HG03159 (cell line): ENCODE data around the gene DKK1.

Experiments used
- ATAC-seq: cut with Tn5 transposase; IDR thresholded peaks from one replicate; pipeline ENCODE4 v1.9.1; 2021; ENCODE audit warnings: mild to moderate bottlenecking, moderate library complexity; ENCODE audit not compliant: unreplicated experiment

DKK1 gene

GRCh38 chr10:52316500-52316899 is 2.4 kb downstream of the DKK1 start:
- ATAC-seq: no peak

GRCh38 chr10:52318136-52318701 is 4.1 kb downstream of the DKK1 start:
- no peak for ATAC-seq

GRCh38 chr10:52318822-52319464 is 4.9 kb downstream of the DKK1 start:
- no peak for ATAC-seq

- ATAC-seq: no peak
Observed at GRCh38 chr10:52319926-52320325, 5.8 kb downstream of the DKK1 start.

- ATAC-seq: no peak
Observed at GRCh38 chr10:52322323-52322722, 8.2 kb downstream of the DKK1 start.

- ATAC-seq: no peak
Observed at GRCh38 chr10:52322936-52323335, 8.9 kb downstream of the DKK1 start.

GRCh38 chr10:52326382-52326781 is 12.3 kb downstream of the DKK1 start:
- no peak for ATAC-seq

- no peak for ATAC-seq
Observed at GRCh38 chr10:52331638-52332364, 17.7 kb downstream of the DKK1 start.

GRCh38 chr10:52332815-52333214 is 18.7 kb downstream of the DKK1 start:
- ATAC-seq: no peak

GRCh38 chr10:52334595-52334994 is 20.5 kb downstream of the DKK1 start:
- ATAC-seq: no peak

GRCh38 chr10:52335665-52336064 is 21.6 kb downstream of the DKK1 start:
- ATAC-seq: no peak

- ATAC-seq: no peak
Observed at GRCh38 chr10:52337225-52337624, 23.1 kb downstream of the DKK1 start.

- ATAC-seq: no peak
Observed at GRCh38 chr10:52343439-52343838, 29.4 kb downstream of the DKK1 start.

GRCh38 chr10:52346394-52347326 is 32.6 kb downstream of the DKK1 start:
- ATAC-seq: no peak

- ATAC-seq: no peak
Observed at GRCh38 chr10:52347327-52347667, 33.2 kb downstream of the DKK1 start.

GRCh38 chr10:52348037-52348564 is 34.0 kb downstream of the DKK1 start:
- no peak for ATAC-seq

GRCh38 chr10:52351914-52352330 is 37.8 kb downstream of the DKK1 start:
- no peak for ATAC-seq

- no peak for ATAC-seq
Observed at GRCh38 chr10:52353205-52353604, 39.1 kb downstream of the DKK1 start.

GRCh38 chr10:52353960-52354394 is 39.9 kb downstream of the DKK1 start:
- no peak for ATAC-seq

- no peak for ATAC-seq
Observed at GRCh38 chr10:52357971-52358370, 43.9 kb downstream of the DKK1 start.

GRCh38 chr10:52359441-52359840 is 45.4 kb downstream of the DKK1 start:
- ATAC-seq: no peak
